ENCODE results near the gene NLRP1. TPM values are rescaled to one million over a fixed set of nuclear protein-coding genes. Genes with fewer than 3 reads are reported as not detected.

NLRP1 gene
- total RNA-seq, 2 donors from 2014 or later: 62.7 to 73.2 TPM

DNA sequence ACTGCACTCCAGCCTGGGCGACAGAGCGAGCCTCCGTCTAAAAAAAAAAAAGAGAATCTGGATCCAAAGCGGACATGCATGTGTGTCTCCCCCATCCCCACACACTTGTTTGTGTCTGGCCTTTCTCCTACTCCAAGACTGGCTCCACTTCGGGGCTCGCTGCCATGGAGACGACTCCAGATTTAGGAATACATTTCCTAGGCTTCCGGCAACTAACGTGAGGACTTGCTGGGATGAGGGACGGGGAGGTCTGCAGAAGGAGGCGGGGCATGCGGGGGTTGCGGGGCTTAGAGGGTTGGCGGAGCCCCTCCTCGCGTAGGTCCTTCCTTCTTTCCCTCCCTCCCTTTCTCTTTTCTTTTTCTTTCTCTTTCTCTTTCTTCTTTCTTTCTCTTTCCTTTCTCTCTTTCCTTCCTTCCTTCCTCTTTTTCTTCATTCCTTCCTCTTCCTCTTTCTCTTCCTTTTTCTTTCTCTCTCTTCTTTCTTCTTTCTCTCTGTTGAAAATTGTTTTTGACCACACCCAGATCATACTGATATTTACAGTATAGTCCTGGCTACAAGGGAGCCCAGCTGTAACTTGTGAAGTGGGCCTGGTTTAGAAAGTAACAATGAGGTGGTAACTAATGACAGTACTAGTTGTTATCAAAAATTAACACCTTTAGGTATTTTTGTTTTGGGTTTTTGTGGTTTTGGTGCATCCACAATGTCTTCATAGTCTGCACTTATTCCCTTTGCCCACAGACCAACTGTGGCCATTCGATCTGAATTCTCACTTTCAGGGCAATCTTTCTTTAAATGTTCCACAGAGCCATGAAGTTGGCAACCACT is 72.7 kb downstream of the NLRP1 start:
- Histone ChIP-seq H3K36me3 (peaks cover 4% of the 10 kb centered on the region), H3K4me1 (ENCODE audit: control insufficient read depth in 1 of 2, low read depth in 2 of 2) (no peaks in the 10 kb centered on the region), H3K4me3 (no peak overlapping the region), H3K27me3 (replicated peaks; ENCODE audit: insufficient read depth) (no peaks in the 10 kb centered on the region), H3K27ac (no peak overlapping the region), H3K9me3 (no peaks in the 10 kb centered on the region)
- TF ChIP-seq, protein P1, sequence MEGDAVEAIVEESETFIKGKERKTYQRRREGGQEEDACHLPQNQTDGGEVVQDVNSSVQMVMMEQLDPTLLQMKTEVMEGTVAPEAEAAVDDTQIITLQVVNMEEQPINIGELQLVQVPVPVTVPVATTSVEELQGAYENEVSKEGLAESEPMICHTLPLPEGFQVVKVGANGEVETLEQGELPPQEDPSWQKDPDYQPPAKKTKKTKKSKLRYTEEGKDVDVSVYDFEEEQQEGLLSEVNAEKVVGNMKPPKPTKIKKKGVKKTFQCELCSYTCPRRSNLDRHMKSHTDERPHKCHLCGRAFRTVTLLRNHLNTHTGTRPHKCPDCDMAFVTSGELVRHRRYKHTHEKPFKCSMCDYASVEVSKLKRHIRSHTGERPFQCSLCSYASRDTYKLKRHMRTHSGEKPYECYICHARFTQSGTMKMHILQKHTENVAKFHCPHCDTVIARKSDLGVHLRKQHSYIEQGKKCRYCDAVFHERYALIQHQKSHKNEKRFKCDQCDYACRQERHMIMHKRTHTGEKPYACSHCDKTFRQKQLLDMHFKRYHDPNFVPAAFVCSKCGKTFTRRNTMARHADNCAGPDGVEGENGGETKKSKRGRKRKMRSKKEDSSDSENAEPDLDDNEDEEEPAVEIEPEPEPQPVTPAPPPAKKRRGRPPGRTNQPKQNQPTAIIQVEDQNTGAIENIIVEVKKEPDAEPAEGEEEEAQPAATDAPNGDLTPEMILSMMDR (IDR thresholded peaks at IDR 0.05): no peak
- DNase-seq (ENCODE audit: low spot score) (no peak), ATAC-seq (ENCODE audit: insufficient number of reproducible peaks, low FRiP score, low read depth) (no peak)

DNA sequence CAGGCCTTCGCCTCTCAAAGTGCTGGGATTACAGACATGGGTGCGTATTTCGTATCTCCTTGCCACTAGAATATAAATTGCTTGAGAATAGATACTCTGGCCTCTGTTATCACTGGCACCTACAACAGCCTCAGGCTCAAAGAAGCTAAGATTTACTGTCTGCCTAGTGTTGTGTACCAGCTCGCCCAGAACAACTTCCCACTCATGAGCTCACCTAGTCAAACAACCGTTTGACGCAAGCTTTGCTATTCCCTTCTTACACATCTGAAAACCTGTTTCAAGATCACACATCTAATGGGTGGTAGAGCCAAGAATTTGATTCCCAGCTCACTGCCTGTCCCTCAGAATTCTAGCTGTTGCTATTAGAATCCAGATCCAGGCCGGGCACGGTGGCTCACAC is 73.5 kb downstream of the NLRP1 start:
- Histone ChIP-seq H3K27me3 (replicated peaks; ENCODE audit: insufficient read depth) (no peaks in the 10 kb centered on the region), H3K4me3 (no peak overlapping the region), H3K27ac (no peak overlapping the region), H3K9me3 (no peaks in the 10 kb centered on the region), H3K4me1 (ENCODE audit: control insufficient read depth in 1 of 2, low read depth in 2 of 2) (no peaks in the 10 kb centered on the region), H3K36me3 (peaks cover 4% of the 10 kb centered on the region)
- TF ChIP-seq, protein P1 (IDR thresholded peaks at IDR 0.05): no peak
- DNase-seq (ENCODE audit: low spot score) (no peak), ATAC-seq (ENCODE audit: insufficient number of reproducible peaks, low FRiP score, low read depth) (no peak)

DNA sequence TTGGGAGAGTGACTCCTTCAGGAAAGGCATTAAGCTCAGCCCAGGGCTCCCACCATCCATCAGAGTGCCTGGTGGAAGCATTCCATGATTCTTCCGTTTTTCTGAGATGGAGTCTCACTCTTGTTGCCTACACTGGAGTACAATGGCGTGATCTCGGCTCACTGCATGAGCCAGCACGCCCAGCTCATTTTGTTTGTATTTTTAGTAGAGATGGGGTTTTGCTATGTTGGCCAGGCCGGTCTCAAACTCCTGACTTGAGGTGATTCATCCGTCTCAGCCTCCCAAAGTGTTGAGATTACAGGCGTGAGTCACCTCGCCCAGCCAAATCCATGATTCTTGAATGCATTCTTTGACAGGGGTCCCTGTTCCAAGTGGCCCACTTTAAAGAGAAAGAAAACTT is 74.8 kb downstream of the NLRP1 start:
- Histone ChIP-seq H3K27ac (no peak overlapping the region), H3K4me3 (no peak overlapping the region), H3K4me1 (ENCODE audit: control insufficient read depth in 1 of 2, low read depth in 2 of 2) (no peaks in the 10 kb centered on the region), H3K9me3 (no peaks in the 10 kb centered on the region), H3K27me3 (replicated peaks; ENCODE audit: insufficient read depth) (no peaks in the 10 kb centered on the region), H3K36me3 (peaks cover 10% of the 10 kb centered on the region)
- TF ChIP-seq, protein P1 (IDR thresholded peaks at IDR 0.05): no peak
- ATAC-seq (ENCODE audit: insufficient number of reproducible peaks, low FRiP score, low read depth) (no peak), DNase-seq (ENCODE audit: low spot score) (no peak)

DNA sequence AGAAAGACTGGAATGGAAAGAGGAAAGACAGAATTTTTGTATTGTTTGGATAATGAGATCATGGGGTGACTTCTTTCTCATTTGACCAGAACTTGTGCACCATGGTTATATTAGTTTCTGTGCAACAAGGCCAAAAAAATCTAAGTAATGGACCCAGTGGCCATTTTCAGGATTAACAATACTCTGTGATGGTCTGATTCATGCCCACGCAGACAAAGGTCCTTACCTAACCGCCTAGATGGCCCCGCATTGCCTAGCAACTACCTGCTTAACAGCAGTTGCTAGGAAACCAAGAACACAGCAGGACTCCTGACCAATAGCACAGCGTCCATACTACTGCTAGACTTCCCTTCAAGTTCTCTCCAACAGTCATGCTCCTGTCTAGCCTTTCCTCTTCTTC is 75.5 kb downstream of the NLRP1 start:
- Histone ChIP-seq H3K27ac (no peak overlapping the region), H3K36me3 (peaks cover 6% of the 10 kb centered on the region), H3K9me3 (no peaks in the 10 kb centered on the region), H3K4me1 (ENCODE audit: control insufficient read depth in 1 of 2, low read depth in 2 of 2) (no peaks in the 10 kb centered on the region), H3K4me3 (no peak overlapping the region), H3K27me3 (replicated peaks; ENCODE audit: insufficient read depth) (no peaks in the 10 kb centered on the region)
- DNase-seq (ENCODE audit: low spot score): no peak
- TF ChIP-seq, protein P1 (IDR thresholded peaks at IDR 0.05): no peak
- ATAC-seq (ENCODE audit: insufficient number of reproducible peaks, low FRiP score, low read depth): no peak

DNA sequence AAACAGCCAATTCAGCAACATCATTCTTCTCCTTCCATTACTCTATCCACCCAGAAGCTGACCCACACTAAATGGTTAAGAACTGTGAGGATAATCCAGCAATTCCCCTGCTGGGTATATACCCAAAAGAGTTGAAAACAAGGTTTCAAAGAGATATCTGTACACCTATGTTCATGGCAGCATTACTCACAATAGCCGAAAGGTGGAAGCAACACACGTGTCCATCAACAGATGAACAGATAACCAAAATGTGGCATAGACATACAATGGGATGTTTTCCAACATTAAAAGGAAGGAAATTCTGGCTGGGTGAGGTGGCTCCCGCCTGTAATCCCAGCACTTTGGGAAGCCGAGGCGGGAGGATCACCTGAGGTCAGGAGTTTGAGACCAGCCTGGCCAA is 78.0 kb downstream of the NLRP1 start:
- ATAC-seq (ENCODE audit: insufficient number of reproducible peaks, low FRiP score, low read depth): no peak

More for the DNA sequence above, 78.0 kb downstream of the NLRP1 start:
- H3K27me3 ChIP-seq (replicated peaks; ENCODE audit: insufficient read depth): no peaks in the 10 kb centered on the region
- no peaks in the 10 kb centered on the region for H3K9me3 ChIP-seq
- H3K4me1 ChIP-seq (ENCODE audit: control insufficient read depth in 1 of 2, low read depth in 2 of 2): no peaks in the 10 kb centered on the region
- peaks cover 6% of the 10 kb centered on the region for H3K36me3 ChIP-seq
- H3K4me3 ChIP-seq: no peak overlapping the region
- no peak overlapping the region for H3K27ac ChIP-seq
- TF ChIP-seq, protein P1 (IDR thresholded peaks at IDR 0.05): no peak
- DNase-seq (ENCODE audit: low spot score): no peak

All from thoracic aorta (tissue), 2 donors.